A549 (cell line): ENCODE results near the gene CCDC171. TPM values are rescaled to one million over a fixed set of nuclear protein-coding genes. Genes with fewer than 3 reads are reported as not detected.

Source experiments
- ATAC-seq, 2 experiments: fragments of 200-7000 bp in 1 of 2; fragments of >200 bp in 1 of 2; cut with Nextera tagmentation in 1 of 2; cut with Tn5 transposase in 1 of 2; 3 replicates each; pipeline versions ENCODE4 v1.8.0 to v1.9.1; 2018 to 2020; ENCODE audit warnings: mild to moderate bottlenecking in 1 of 2, moderate library complexity in 1 of 2
- CTCF ChIA-PET: fragments of 300-600 bp; sonication (Branson Sonifier 250); formaldehyde crosslinking; extraction: SDS; loops from one replicate; lab custom pipeline; 2021; ENCODE audit warnings: antibody characterized with exemption, inconsistent platforms; lab: Yijun Ruan, JAX
- POLR2A ChIA-PET: fragments of 350-600 bp; formaldehyde crosslinking; extraction: SDS; loops from one replicate; lab custom pipeline; 2021; ENCODE audit warnings: antibody characterized with exemption, inconsistent platforms; lab: Yijun Ruan, JAX
- DNase-seq, 2 experiments: peaks; one replicate each; pipeline versions ENCODE4 v3.0.0 to v3.0.0-alpha.2; 2011 to 2016; ENCODE audit warnings: low read depth in 1 of 2, low spot score in 1 of 2
- FAIRE-seq: peaks from 2 replicates; lab custom pipeline; 2011; peaks lifted over from hg19 to GRCh38; lab: Jason Lieb, UNC
- H3K27ac ChIP-seq, 2 experiments: fragments of >200 bp; sonication (Bioruptor Twin); formaldehyde crosslinking; 3 replicates each; pipeline ENCODE4 v1.5.1; 2016 to 2017
- H3K4me1 ChIP-seq: fragments of >200 bp; sonication (Bioruptor Twin); formaldehyde crosslinking; 3 replicates; pipeline ENCODE4 v1.6.1; 2016
- H3K4me2 ChIP-seq: fragments of >200 bp; sonication (Bioruptor Twin); formaldehyde crosslinking; 3 replicates; pipeline ENCODE4 v1.6.1; 2016
- H3K4me3 ChIP-seq: fragments of >200 bp; sonication (Bioruptor Twin); formaldehyde crosslinking; 3 replicates; pipeline ENCODE4 v1.5.1; 2016
- H3K9me3 ChIP-seq: fragments of >200 bp; sonication (Bioruptor Twin); formaldehyde crosslinking; 3 replicates; pipeline ENCODE4 v1.6.1; 2016
- BHLHE40 ChIP-seq: IDR thresholded peaks from 2 replicates; pipeline ENCODE4 v1.6.1; 2012; ENCODE audit warnings: low read depth, low read length, inconsistent platforms
- CHD2 ChIP-seq: fragments of 150-350 bp; IDR thresholded peaks from 2 replicates; pipeline ENCODE4 v1.6.1; 2014; ENCODE audit warnings: low read length; ENCODE audit not compliant: partially characterized antibody
- CHD4 ChIP-seq: fragments of 200-600 bp; sonication (generic); IDR thresholded peaks from 2 replicates; pipeline ENCODE4 v1.6.1; 2016; ENCODE audit warnings: antibody characterized with exemption, mild to moderate bottlenecking, borderline replicate concordance
- EHF ChIP-seq: fragments of 250-450 bp; sonication (Bioruptor Pico); IDR thresholded peaks from 2 replicates; pipeline ENCODE4 v1.5.0; 2020; ENCODE audit warnings: mild to moderate bottlenecking
- EHMT2 ChIP-seq: fragments of 200-600 bp; sonication (generic); IDR thresholded peaks from 2 replicates; pipeline ENCODE4 v1.6.1; 2016; ENCODE audit warnings: antibody characterized with exemption, low read depth, mild to moderate bottlenecking, moderate library complexity
- GATA3 ChIP-seq: IDR thresholded peaks from 2 replicates; pipeline ENCODE4 v1.6.1; 2012; ENCODE audit warnings: borderline replicate concordance
- JUN ChIP-seq, 2 experiments: fragments of >200 bp; sonication (Bioruptor Twin); formaldehyde crosslinking; IDR thresholded peaks; 2 replicates in 1 of 2; 3 replicates in 1 of 2; pipeline ENCODE4 v1.6.1; 2016 to 2017
- JUNB ChIP-seq: fragments of >200 bp; sonication (Bioruptor Twin); formaldehyde crosslinking; IDR thresholded peaks from 2 replicates; pipeline ENCODE4 v1.6.1; 2016
- KDM1A ChIP-seq: fragments of 200-600 bp; sonication (generic); IDR thresholded peaks from 2 replicates; pipeline ENCODE4 v1.6.1; 2016; ENCODE audit warnings: low read depth, mild to moderate bottlenecking
- KDM5A ChIP-seq: fragments of 200-600 bp; sonication (generic); IDR thresholded peaks from 2 replicates; pipeline ENCODE4 v1.6.1; 2016; ENCODE audit warnings: antibody characterized with exemption, mild to moderate bottlenecking
- MYC ChIP-seq: IDR thresholded peaks from 2 replicates; pipeline ENCODE4 v1.6.1; 2012; ENCODE audit warnings: mild to moderate bottlenecking, inconsistent platforms, low read length, improper control_type of control experiment, borderline replicate concordance
- NPAS2 ChIP-seq: fragments of 250-450 bp; sonication (Bioruptor Pico); IDR thresholded peaks from 2 replicates; pipeline ENCODE4 v1.8.0; 2022; ENCODE audit warnings: mild to moderate bottlenecking, moderate library complexity, borderline replicate concordance
- NR3C1 ChIP-seq: fragments of >200 bp; sonication (Bioruptor Twin); formaldehyde crosslinking; IDR thresholded peaks from 3 replicates; pipeline ENCODE4 v1.6.1; 2017
- PHF8 ChIP-seq: fragments of 200-600 bp; sonication (generic); IDR thresholded peaks from 2 replicates; pipeline ENCODE4 v1.6.1; 2016; ENCODE audit warnings: low read depth, mild to moderate bottlenecking, antibody characterized with exemption, moderate library complexity, borderline replicate concordance
- POLR2AphosphoS2 ChIP-seq: conservative IDR thresholded peaks from 2 replicates; pipeline ENCODE4 v1.6.1; 2012; ENCODE audit warnings: low read length, improper control_type of control experiment, inconsistent platforms
- RAD21 ChIP-seq, 2 experiments: fragments of >200 bp in 1 of 2; sonication (Bioruptor Twin) in 1 of 2; formaldehyde crosslinking in 1 of 2; IDR thresholded peaks in 1 of 2; conservative IDR thresholded peaks in 1 of 2; 2 replicates in 1 of 2; 3 replicates in 1 of 2; pipeline ENCODE4 v1.6.1; 2012 to 2018; ENCODE audit warnings: inconsistent platforms in 1 of 2
- RARB ChIP-seq: fragments of 250-450 bp; sonication (Bioruptor Pico); IDR thresholded peaks from 2 replicates; pipeline ENCODE4 v1.8.0; 2021; ENCODE audit warnings: mild to moderate bottlenecking, moderate library complexity
- RCOR1 ChIP-seq: fragments of 150-350 bp; IDR thresholded peaks from 2 replicates; pipeline ENCODE4 v1.6.1; 2014; ENCODE audit warnings: antibody characterized with exemption, low read length, low read depth
- RFX5 ChIP-seq: fragments of 450-650 bp; IDR thresholded peaks from 2 replicates; pipeline ENCODE4 v1.7.1; 2014; ENCODE audit warnings: antibody characterized with exemption, mild to moderate bottlenecking, moderate library complexity
- TFCP2L1 ChIP-seq: fragments of 250-450 bp; sonication (Bioruptor Pico); IDR thresholded peaks from 2 replicates; pipeline ENCODE4 v1.5.0; 2021; ENCODE audit warnings: mild to moderate bottlenecking
- ZC3H11A ChIP-seq: fragments of 450-650 bp; IDR thresholded peaks from 2 replicates; pipeline ENCODE4 v1.6.1; 2014; ENCODE audit warnings: antibody characterized with exemption, mild to moderate bottlenecking
- WGBS: methylation state at CpG from one replicate; pipeline ENCODE4 v1.1.6; 2017; ENCODE audit errors: missing lambda C conversion rate; 5-methylcytosine and 5-hydroxymethylcytosine counted together
- polyA plus RNA-seq, 4 experiments: library from polyadenylated mRNA; depleted of rRNA in 3 of 4; stranded (reverse); fragments of >200 nt; fragmentation: RNase III in 1 of 4; extraction: RNeasy Plus Mini Kit Qiagen cat#74134 plus additional on column Dnase treatment in 1 of 4; gene quantifications; 2 replicates in 3 of 4; 3 replicates in 1 of 4; pipeline ENCODE4 v1.2.3, GENCODE V29; 2011 to 2017
- TF ChIP-seq, protein P1 (sequence below): fragments of 150-350 bp; IDR thresholded peaks from 2 replicates; pipeline ENCODE4 v1.6.1; 2014; ENCODE audit warnings: low read depth, mild to moderate bottlenecking, low read length
- TF ChIP-seq, protein P2 (sequence below): fragments of 200-600 bp; sonication (generic); IDR thresholded peaks from 2 replicates; pipeline ENCODE4 v1.6.1; 2016; ENCODE audit warnings: antibody characterized with exemption, mild to moderate bottlenecking, moderate library complexity
- TF ChIP-seq, protein P3 (sequence below): fragments of >200 bp; sonication (Bioruptor Twin); formaldehyde crosslinking; IDR thresholded peaks from 2 replicates; pipeline ENCODE4 v1.6.1; 2016
- TF ChIP-seq, protein P4 (sequence below): fragments of 450-650 bp; IDR thresholded peaks from 2 replicates; pipeline ENCODE4 v1.6.1; 2014; ENCODE audit warnings: antibody characterized with exemption
- TF ChIP-seq, protein P5 (sequence below): fragments of >200 bp; sonication (Bioruptor Twin); formaldehyde crosslinking; IDR thresholded peaks from 3 replicates; pipeline ENCODE4 v1.6.1; 2016

CCDC171 gene
- polyA plus RNA-seq, 2 of the 4 experiments (the other 2 are of a cell fraction): 0.88 to 1.3 TPM

DNA sequence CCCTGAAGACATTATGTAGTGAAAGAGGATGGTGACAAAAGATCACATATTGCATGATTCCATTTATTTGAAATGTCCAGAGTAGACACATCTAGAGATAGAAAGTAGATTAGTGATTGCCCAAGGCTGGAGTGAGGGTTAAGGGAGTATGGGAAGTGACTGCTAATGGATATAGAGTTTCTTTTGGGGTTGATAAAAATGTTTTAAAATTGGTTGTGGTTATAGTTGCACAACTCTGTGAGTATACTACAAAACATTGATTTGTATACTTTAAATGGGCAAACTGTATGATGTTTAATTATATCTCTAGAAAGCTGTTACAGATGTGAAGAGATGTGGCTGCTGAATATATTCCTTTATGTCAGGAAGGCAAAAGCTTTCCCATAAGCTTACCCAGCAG is 202.8 kb downstream of the CCDC171 start:
- no peak for TF ChIP-seq RAD21 (conservative IDR thresholded peaks at IDR 0.05 in 1 of 2, IDR thresholded peaks at IDR 0.05 in 1 of 2)
- no peak for TF ChIP-seq NR3C1
- no peak for TF ChIP-seq EHMT2
- TF ChIP-seq, protein P1, sequence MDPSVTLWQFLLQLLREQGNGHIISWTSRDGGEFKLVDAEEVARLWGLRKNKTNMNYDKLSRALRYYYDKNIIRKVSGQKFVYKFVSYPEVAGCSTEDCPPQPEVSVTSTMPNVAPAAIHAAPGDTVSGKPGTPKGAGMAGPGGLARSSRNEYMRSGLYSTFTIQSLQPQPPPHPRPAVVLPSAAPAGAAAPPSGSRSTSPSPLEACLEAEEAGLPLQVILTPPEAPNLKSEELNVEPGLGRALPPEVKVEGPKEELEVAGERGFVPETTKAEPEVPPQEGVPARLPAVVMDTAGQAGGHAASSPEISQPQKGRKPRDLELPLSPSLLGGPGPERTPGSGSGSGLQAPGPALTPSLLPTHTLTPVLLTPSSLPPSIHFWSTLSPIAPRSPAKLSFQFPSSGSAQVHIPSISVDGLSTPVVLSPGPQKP: no peak
- TF ChIP-seq BHLHE40: no peak
- TF ChIP-seq CHD4: no peak
- TF ChIP-seq JUN (IDR thresholded peaks at IDR 0.05): no peak
- no peak for TF ChIP-seq RARB (CRISPR knock-in tag)
- TF ChIP-seq, protein P2, sequence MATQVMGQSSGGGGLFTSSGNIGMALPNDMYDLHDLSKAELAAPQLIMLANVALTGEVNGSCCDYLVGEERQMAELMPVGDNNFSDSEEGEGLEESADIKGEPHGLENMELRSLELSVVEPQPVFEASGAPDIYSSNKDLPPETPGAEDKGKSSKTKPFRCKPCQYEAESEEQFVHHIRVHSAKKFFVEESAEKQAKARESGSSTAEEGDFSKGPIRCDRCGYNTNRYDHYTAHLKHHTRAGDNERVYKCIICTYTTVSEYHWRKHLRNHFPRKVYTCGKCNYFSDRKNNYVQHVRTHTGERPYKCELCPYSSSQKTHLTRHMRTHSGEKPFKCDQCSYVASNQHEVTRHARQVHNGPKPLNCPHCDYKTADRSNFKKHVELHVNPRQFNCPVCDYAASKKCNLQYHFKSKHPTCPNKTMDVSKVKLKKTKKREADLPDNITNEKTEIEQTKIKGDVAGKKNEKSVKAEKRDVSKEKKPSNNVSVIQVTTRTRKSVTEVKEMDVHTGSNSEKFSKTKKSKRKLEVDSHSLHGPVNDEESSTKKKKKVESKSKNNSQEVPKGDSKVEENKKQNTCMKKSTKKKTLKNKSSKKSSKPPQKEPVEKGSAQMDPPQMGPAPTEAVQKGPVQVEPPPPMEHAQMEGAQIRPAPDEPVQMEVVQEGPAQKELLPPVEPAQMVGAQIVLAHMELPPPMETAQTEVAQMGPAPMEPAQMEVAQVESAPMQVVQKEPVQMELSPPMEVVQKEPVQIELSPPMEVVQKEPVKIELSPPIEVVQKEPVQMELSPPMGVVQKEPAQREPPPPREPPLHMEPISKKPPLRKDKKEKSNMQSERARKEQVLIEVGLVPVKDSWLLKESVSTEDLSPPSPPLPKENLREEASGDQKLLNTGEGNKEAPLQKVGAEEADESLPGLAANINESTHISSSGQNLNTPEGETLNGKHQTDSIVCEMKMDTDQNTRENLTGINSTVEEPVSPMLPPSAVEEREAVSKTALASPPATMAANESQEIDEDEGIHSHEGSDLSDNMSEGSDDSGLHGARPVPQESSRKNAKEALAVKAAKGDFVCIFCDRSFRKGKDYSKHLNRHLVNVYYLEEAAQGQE: no peak
- TF ChIP-seq, protein P3, sequence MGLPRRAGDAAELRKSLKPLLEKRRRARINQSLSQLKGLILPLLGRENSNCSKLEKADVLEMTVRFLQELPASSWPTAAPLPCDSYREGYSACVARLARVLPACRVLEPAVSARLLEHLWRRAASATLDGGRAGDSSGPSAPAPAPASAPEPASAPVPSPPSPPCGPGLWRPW: no peak
- TF ChIP-seq, protein P4, sequence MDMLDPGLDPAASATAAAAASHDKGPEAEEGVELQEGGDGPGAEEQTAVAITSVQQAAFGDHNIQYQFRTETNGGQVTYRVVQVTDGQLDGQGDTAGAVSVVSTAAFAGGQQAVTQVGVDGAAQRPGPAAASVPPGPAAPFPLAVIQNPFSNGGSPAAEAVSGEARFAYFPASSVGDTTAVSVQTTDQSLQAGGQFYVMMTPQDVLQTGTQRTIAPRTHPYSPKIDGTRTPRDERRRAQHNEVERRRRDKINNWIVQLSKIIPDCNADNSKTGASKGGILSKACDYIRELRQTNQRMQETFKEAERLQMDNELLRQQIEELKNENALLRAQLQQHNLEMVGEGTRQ: no peak
- TF ChIP-seq KDM5A: no peak
- TF ChIP-seq POLR2AphosphoS2: no peak
- TF ChIP-seq CHD2: no peak
- TF ChIP-seq RFX5: no peak
- no peak for TF ChIP-seq GATA3
- Histone ChIP-seq H3K4me2 (no peak overlapping the region), H3K27ac (no peak overlapping the region), H3K9me3 (no peaks in the 10 kb centered on the region), H3K4me1 (no peaks in the 10 kb centered on the region), H3K4me3 (no peak overlapping the region)
- FAIRE-seq (no peak), ATAC-seq (no peak), DNase-seq (no peak)
- ChIA-PET POLR2A (no interaction called here), CTCF (no interaction called here)

DNA sequence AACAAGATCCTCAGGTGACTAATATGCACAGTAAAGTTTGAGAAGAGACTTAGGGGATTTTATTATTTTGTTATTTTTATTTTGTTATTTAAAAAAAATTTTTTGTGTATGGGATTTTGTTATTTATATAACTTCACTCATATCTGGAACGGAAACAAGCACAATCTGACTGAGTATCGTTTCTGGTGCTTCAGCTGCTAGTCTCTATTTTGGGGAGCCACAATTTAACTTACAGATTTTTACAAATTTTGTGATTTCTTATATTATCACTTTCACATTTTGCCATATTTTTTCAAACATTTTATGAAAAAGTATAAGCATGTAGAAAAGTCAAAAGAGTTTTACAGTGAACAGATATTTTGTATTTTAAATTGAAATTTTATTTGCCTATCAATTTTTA is 208.7 kb downstream of the CCDC171 start:
- H3K4me3 ChIP-seq: no peak overlapping the region
- ChIA-PET CTCF (no interaction called here), POLR2A (no interaction called here)
- H3K9me3 ChIP-seq: no peaks in the 10 kb centered on the region
- no peaks in the 10 kb centered on the region for H3K4me1 ChIP-seq
- no peak overlapping the region for H3K27ac ChIP-seq
- no peak for DNase-seq
- no peak overlapping the region for H3K4me2 ChIP-seq
- TF ChIP-seq, protein P5, sequence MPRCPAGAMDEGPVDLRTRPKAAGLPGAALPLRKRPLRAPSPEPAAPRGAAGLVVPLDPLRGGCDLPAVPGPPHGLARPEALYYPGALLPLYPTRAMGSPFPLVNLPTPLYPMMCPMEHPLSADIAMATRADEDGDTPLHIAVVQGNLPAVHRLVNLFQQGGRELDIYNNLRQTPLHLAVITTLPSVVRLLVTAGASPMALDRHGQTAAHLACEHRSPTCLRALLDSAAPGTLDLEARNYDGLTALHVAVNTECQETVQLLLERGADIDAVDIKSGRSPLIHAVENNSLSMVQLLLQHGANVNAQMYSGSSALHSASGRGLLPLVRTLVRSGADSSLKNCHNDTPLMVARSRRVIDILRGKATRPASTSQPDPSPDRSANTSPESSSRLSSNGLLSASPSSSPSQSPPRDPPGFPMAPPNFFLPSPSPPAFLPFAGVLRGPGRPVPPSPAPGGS: no peak
- TF ChIP-seq EHF (CRISPR knock-in tag) (no peak), RCOR1 (no peak), TFCP2L1 (CRISPR knock-in tag) (no peak), NR3C1 (no peak), JUNB (no peak), KDM1A (no peak), KDM5A (no peak), ZC3H11A (no peak), MYC (no peak), NPAS2 (CRISPR knock-in tag) (no peak), RARB (CRISPR knock-in tag) (no peak), CHD4 (no peak), PHF8 (no peak)
- TF ChIP-seq, protein P2: no peak
- TF ChIP-seq, protein P1: no peak
- no peak for ATAC-seq
- 45% methylated on average over 2 of the region's 2 CpGs for WGBS
- FAIRE-seq: no peak
